Subcutaneous adipose tissue (tissue), 4 donors: ENCODE data around the gene SLC4A7. TPM values are rescaled to one million over a fixed set of nuclear protein-coding genes. Genes with fewer than 3 reads are reported as not detected.

ENCODE experiments used
- CTCF ChIP-seq: fragments of 450-650 bp; IDR thresholded peaks from one replicate; pipeline ENCODE4 v1.5.1; 2016; ENCODE audit warnings: low read depth, mild to moderate bottlenecking, control low read depth, antibody characterized with exemption, moderate library complexity
- total RNA-seq, 4 donors: library from RNA; depleted of rRNA; stranded (reverse); fragments of >200 nt; gene quantifications; one replicate each; pipeline ENCODE4 v1.1.0, GENCODE V29; 2016

The SLC4A7 gene
- total RNA-seq, 4 donors from 2014 or later = 19.4 to 41.8 (median 37.6) TPM

GRCh38 chr3:27451842-27452241, 32.3 kb downstream of the SLC4A7 start:
- no peak for TF ChIP-seq CTCF

- TF ChIP-seq CTCF = no peak
These were observed 32.9 kb downstream of the SLC4A7 start for GRCh38 chr3:27451251-27451650.

- no peak for TF ChIP-seq CTCF
These were observed 34.5 kb downstream of the SLC4A7 start for GRCh38 chr3:27449530-27450150.

- no peak for TF ChIP-seq CTCF
These were observed 53.1 kb downstream of the SLC4A7 start for GRCh38 chr3:27431116-27431515.

- no peak for TF ChIP-seq CTCF
These were observed 54.3 kb downstream of the SLC4A7 start for GRCh38 chr3:27429909-27430308.

GRCh38 chr3:27428446-27428845, 55.7 kb downstream of the SLC4A7 start:
- no peak for TF ChIP-seq CTCF

GRCh38 chr3:27426926-27427325, 57.3 kb downstream of the SLC4A7 start:
- TF ChIP-seq CTCF = no peak
